KOPT-K1 (cell line): Measurements from ENCODE around the gene DMXL1.

Experiments
- H3K27ac ChIP-seq: fragments of 200-600 bp; sonication (generic); 2 replicates; pipeline ENCODE4 v1.5.1; 2016; ENCODE audit warnings: antibody characterized with exemption, mild to moderate bottlenecking, low read depth, low read length; ENCODE audit not compliant: poor library complexity, severe bottlenecking
- H3K36me3 ChIP-seq: fragments of 200-600 bp; sonication (generic); 2 replicates; pipeline ENCODE4 v1.5.1; 2017; ENCODE audit warnings: antibody characterized with exemption, mild to moderate bottlenecking, low read length, moderate library complexity; ENCODE audit not compliant: insufficient read depth
- H3K9me3 ChIP-seq: fragments of 200-600 bp; sonication (generic); 2 replicates; pipeline ENCODE4 v1.5.1; 2017; ENCODE audit warnings: antibody characterized with exemption, low read length, mild to moderate bottlenecking; ENCODE audit not compliant: insufficient read depth, poor library complexity, severe bottlenecking

DMXL1 gene

DNA sequence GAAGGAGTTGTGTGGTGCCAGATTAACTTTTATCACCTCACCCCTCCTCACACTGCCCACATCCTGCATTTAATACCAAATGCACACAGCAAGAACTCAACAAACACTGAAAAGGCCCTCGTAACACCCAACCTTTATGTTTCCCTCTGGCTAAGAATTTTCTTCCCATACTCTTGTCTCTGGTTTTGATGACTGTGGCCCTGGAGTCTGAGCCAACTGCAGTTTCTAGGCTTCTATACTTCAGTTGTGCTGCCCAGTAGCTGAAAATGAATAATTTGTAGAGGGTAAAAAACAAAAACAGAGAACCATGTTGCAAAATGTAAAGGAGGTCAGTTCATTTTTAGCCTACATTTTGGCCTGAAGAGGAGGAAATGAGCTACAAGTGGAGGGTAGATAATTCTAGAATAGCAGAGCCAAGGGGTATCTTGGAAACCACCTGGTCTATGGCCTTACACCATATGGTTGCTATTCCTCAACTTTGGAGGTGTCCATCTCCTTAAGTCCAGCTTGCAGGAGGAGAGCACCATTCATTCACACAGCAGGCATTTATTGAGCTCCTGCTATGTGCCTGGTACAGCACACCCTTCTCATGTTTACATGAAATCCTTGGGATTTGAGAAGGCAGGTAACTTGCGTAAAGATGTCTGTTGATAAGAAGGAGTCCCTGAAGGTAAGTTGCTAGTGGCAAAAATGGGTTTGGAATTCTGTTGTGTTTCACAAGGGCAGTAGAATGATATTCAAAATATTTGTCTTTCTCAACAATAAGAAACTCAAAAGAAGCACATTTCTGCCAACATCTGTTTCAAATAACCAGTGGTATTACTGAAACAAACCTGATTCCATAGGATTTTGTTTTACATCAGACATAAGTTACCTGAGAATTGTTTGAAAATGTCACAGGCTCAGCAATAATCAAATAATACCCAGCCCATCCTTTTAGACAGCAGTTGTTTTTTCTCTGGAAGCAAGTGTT lies 201.2 kb downstream of the DMXL1 start:
- Histone ChIP-seq H3K9me3 (no peaks in the 10 kb centered on the region), H3K27ac (peak overlapping the region; percentile 95), H3K36me3 (peaks cover 33% of the 10 kb centered on the region)

- Histone ChIP-seq H3K36me3 (peaks cover 33% of the 10 kb centered on the region), H3K9me3 (no peaks in the 10 kb centered on the region), H3K27ac (peak overlapping the region; percentile 95)
Measured at GRCh38 chr5:119273391-119273839, 202.5 kb downstream of the DMXL1 start.

DNA sequence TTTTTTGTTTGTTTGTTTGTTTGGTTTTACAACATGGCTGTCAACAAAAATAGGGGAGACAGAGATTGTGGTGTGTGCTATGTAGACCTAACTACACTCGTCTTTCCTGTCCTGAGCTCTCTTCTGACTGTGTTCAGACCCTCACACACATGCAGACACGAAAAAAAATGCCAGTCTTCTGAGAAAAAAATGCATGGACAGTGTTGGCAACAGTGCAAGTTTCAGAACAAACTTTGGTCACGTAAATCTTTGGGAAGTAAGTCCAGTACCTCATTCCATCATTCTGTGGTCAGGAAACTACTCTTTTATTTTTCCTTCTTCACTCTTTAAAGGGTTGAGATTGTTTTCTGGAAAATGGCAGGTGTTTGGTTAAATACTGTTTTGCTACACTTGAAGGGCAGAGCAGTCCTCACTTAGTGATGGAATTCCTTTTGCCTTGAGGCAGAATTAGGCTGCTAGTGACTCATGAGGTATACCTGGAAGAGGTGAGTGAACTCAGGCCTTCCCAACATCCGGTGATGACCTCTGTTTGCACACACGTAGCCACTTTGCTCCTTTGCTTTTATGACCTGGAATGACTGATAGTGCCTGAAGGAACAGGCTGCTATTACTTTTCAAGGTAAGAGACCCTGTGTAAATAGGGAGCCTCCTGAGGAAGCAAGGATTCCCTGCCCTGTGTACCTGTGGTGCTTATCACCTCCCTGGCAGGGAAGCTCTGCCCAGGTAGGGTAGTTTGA lies 203.3 kb downstream of the DMXL1 start:
- no peaks in the 10 kb centered on the region for H3K9me3 ChIP-seq
- H3K36me3 ChIP-seq = peaks cover 33% of the 10 kb centered on the region
- peak overlapping the region; percentile 95 for H3K27ac ChIP-seq

DNA sequence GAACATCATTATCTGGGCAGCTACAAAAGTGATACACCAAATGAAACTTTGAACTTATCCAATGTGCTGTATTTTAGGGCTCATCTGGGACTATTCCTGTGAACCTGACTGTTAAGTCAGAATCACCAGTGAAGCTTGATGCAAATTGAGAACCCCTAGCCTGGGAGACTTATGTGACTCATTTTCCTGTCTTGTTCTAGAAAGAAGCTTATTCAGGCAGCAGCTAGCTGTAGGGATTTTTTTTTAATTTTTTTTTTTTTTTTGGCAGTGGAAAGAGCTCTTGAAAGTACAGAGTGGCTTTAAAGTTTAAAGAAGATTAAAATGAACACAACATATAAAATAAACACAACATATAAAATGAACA lies 203.9 kb downstream of the DMXL1 start:
- H3K27ac ChIP-seq = peak overlapping the region; percentile 95
- peaks cover 33% of the 10 kb centered on the region for H3K36me3 ChIP-seq
- H3K9me3 ChIP-seq = no peaks in the 10 kb centered on the region

- H3K27ac ChIP-seq = peak overlapping the region; percentile 95
Measured at GRCh38 chr5:119275146-119275545, 204.3 kb downstream of the DMXL1 start.

GRCh38 chr5:119275601-119276173 lies 204.8 kb downstream of the DMXL1 start:
- Histone ChIP-seq H3K27ac (peak overlapping the region; percentile 95), H3K9me3 (no peaks in the 10 kb centered on the region), H3K36me3 (peaks cover 39% of the 10 kb centered on the region)

More at GRCh38 chr5:119275146-119275545, 204.3 kb downstream of the DMXL1 start:
- Histone ChIP-seq H3K36me3 (peaks cover 33% of the 10 kb centered on the region), H3K9me3 (no peaks in the 10 kb centered on the region)

- H3K9me3 ChIP-seq = no peaks in the 10 kb centered on the region
- peak overlapping the region; percentile 69 for H3K27ac ChIP-seq
- H3K36me3 ChIP-seq = peaks cover 48% of the 10 kb centered on the region
Measured at GRCh38 chr5:119276978-119277377, 206.1 kb downstream of the DMXL1 start.

DNA sequence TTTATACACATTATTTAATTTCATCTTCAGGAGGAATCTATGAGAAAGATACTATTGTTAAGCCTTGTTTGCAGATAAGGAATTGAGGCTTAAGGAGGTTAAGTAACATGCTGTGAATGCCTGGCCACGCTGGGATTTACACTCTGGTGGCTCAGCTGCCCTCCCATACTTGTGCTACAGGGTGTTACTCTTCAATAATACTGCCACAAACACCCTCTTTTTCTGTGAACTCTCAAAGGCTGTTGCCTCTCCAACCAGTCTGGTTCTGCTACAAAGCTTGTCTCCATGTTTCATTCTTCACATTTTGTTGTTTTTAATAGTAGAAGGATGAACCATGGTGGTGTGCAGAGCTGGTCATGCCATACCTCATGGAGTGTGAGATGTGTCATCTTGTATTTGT lies 208.2 kb downstream of the DMXL1 start:
- Histone ChIP-seq H3K36me3 (peaks cover 53% of the 10 kb centered on the region), H3K27ac (peak overlapping the region; percentile 69), H3K9me3 (no peaks in the 10 kb centered on the region)

- H3K27ac ChIP-seq = peak overlapping the region; percentile 69
- H3K36me3 ChIP-seq = peaks cover 48% of the 10 kb centered on the region
- H3K9me3 ChIP-seq = no peaks in the 10 kb centered on the region
Measured at GRCh38 chr5:119280380-119280779, 209.5 kb downstream of the DMXL1 start.

DNA sequence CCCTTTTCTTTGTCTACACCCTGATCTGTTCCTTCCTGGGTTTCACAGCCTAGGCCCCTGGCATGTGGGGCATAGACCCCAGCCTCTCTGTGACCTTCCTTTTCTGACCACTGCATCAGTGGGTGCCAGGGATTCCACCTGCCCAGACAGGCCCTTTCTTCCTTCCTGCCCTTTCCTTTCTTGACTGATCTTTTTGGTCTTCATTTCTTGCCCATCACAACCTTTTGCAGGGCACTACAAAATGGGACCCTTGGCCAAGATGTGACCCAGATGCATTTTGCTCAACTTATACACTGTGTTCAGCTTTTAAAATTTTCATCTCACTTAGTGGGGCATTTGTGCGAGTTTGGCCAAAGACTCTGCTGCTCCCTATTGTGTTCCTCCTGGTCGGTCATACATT lies 211.7 kb downstream of the DMXL1 start:
- H3K36me3 ChIP-seq = peaks cover 44% of the 10 kb centered on the region
- H3K9me3 ChIP-seq = no peaks in the 10 kb centered on the region
- peak overlapping the region; percentile 91 for H3K27ac ChIP-seq

- Histone ChIP-seq H3K27ac (peak overlapping the region; percentile 91), H3K36me3 (peaks cover 44% of the 10 kb centered on the region), H3K9me3 (no peaks in the 10 kb centered on the region)
Measured at GRCh38 chr5:119284031-119284430, 213.1 kb downstream of the DMXL1 start.

DNA sequence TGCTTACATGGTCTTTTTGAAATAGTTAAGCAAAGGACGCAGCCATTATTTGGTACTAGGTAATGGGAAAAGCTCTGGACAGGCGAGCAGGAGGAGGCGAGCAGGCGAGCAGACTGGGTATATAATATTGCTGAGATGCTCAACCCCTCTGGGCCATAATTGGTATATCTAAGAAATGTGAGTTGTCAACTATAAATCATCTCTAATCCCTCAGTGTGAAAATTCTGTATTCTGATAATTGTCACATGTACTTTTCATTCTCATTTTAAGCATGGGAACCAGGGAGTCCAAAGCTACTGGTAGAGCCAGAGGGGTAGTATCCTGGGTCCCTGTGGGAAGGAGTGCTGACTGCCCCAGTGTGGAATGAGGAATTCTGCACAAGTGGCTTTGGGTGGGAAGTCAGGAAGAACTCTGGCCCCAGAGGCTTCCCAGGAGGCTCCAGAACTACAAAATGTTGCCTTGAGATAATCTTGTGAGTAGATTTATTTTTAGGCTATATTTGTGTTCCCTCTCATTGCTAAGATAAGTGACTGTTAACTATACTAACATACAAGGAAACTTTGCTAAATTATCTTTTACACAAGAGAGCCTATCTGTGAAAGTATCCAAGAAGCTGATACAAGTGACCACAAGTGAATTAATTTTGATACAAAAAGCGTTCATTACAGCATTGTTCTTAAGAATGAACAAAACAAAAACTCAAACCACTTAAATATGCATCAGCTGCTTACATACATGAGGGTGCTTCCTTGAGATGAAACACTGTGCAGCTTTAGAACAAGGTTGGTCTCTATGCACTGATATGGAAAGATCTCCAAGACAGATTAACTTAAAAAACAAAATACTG lies 214.4 kb downstream of the DMXL1 start:
- Histone ChIP-seq H3K27ac (peak overlapping the region; percentile 91), H3K9me3 (no peaks in the 10 kb centered on the region), H3K36me3 (peaks cover 42% of the 10 kb centered on the region)

DNA sequence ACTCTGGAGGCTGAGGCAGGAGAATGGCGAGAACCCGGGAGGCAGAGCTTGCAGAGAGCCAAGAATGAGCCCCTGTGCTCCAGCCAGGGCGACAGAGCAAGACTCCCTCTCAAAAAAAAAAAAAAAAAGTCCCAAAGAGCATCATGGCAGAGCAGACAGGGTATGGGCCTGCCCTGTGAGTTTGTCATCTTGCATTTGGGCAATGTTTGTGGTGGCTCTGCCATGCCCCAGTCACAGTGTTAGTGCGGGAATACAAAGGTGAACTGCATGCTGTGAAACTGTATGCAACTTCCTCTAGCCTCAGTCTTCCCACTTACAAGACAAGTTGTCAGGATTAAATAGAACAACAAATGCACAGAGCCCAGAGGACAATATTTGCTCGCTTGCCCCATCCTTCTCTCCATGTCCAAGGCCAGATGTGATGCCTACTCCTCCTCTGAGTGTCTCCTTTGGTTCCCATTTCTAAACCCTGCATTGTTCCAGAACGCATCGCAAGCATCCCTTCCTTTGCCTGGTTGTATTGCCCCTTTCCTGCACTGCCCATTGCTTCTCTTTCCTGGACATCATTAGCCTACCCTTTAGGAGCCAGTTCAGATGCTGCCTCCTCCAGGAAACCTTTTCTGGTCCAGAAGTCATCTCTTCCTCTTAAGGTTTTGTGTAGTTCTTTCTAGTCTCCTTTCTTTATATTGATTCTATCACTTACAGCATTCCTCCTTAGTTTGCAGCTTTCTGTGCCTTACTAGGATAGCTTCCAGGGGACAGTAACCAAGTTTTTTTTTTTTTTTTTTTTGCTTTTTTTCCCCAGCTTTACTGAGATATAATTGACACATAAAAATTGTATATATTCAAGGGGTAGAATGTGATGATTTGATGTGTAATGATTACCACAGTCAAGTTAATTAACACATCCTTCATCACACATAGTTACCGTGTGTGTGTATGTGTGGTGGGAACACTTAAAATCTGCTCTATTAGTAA lies 215.9 kb downstream of the DMXL1 start:
- peak overlapping the region; percentile 91 for H3K27ac ChIP-seq
- peaks cover 28% of the 10 kb centered on the region for H3K36me3 ChIP-seq
- no peaks in the 10 kb centered on the region for H3K9me3 ChIP-seq
